ENCODE data around the gene PRR18.

PRR18 gene

GRCh38 chr6:166305562-166306117 lies 2.6 kb downstream of the PRR18 start:
- no peak for DNase-seq (ENCODE audit: low read depth)

DNA sequence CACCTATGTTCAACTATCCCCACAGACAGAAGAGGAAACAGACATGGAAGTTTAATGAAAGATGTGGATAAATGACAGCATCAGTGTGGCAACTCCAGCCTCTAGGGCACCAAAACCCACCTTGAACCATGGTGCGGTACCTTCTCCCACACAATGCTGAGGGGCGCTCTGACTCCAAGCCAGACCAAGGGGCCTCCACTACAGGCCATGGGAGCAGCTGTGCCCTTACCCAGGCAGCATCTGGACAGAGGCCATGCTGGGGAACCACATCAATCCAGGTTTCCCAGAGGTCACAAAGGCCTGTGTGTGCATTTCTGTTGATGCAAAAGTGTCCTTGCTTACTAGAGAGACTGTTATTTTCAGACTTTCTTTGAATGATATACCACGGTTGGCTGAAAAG lies 4.1 kb downstream of the PRR18 start:
- no peak for DNase-seq (ENCODE audit: low read depth)

DNA sequence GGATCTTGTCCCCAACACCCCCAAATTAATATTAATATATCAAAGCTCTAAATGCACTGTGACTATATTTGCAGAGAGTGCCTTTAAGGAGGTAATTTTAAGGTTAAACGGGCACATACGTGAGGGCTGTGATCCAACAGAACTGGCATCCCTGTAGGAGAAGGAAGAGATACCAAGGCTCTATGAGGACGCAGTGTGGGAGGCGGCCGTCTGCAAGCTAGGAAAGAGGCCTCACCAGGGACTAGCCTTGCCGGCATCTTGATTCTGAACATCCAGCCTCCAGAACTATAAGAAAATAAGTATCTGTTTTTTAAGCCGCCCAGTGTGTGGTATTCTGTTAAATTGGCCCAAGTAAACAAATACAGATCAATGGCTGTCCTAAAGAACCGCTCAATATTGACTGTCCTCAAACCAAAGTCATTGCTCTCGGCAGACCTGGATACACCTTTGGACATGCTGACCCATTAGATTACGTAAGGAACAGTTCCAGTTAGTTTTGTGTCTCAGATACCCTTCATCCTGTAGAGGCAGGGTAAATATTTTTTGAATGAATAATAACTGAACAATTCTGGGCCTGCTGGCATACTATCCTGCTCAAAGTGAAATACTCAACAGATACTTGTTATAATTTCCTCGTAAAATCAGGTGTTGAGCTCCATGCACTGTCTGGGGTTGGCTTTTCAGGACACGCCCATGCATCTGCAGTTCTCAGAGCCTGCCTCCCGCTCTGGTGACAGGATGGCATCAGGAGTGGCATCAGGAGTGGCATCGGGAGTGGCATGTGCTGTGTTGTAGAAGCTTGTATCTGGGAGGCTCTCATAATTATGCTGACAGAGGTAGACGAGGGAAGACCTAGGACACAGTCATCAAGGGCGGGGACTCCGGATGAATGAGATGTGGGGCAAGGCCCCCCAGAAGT lies 6.3 kb downstream of the PRR18 start:
- no peak for DNase-seq (ENCODE audit: low read depth)

DNA sequence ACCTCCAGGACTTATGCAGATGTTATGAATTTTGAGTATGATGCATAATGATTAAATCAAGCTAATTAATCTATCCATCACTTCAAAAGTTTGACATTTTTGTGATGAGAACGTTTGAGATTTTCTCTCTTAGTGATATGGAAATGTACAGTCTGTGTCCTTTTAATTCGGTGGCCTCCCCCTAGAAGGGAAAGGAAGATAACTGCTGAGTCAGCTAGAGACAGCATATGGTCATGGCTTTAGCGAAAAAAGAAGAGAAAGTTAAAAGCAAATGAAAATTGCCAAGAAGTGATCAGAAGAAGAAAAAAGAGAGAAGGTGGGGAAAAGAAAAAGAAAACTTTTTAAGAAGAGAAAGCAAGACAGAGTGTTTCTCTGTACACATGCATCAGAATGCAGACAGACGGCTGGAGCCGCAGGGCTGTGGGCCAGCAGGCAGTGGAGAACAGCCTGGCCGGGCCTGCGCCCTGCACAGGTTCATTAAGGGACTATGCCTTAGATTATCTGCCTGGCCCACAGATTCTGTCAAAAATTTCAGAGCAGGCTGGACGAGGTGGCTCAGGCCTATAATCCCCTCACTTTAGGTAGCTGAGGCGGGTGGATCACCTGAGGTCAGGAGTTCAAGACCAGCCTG lies 7.7 kb downstream of the PRR18 start:
- DNase-seq (ENCODE audit: low read depth) = no peak

DNA sequence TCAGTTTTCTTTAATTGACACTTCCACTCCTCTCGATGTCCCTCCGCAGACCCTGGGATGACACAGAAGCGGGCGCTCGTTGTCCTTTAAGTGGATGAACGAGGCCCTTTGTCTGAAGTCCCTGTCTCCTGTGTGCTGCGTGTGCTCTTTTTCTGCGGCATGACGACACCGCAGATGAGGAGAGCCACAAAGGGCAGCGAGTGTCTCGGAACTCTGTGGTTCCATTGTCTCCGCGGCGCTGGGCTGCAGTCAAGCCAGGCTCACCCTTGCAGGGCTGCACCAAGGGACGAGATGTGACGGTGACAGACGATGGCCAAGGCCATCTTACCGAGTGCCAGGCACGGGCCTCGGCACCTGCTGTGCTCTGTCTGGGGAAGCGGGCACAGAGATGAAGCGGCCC lies 10.6 kb downstream of the PRR18 start:
- no peak for DNase-seq (ENCODE audit: low read depth)

DNA sequence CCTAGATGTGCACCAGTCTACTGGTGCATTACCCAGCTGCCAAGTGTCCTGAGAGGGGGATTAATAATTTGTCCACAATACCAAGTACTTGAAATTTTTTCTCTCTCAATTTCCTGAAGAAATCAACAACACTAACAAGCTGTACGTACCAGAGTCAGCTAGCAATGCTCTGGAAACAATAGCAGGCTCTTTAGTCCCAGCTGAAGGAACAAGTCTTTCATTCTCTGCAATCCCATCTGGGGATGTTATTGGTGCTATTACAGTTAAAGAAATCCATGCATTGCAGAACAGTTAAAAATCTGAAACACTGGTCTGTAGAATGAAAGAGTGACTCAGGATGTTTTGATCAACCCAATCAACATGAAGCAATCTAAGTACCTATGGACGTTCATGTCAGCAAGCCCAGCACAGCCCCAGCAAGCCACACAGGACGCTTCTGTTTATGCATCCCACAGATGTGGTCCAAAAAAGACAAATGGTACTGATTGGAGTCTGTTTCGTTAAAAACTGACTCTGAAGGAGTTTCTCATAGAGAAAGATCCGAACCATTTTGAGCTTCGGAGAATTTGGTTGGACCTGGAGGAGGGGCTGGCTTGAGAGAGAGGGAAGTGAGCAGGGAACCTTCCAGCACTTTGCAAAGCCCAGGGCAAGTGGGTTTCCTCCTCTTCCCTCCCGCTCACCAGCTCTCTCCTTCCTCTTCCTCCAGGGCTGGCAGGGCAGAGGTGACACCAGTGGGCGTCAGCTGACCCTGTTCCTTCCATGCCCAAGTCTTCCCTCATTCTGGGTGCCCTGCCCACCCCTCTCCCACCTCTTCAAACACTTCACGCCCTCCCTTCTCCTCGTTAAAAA lies 11.9 kb downstream of the PRR18 start:
- DNase-seq (ENCODE audit: low read depth) = no peak

DNA sequence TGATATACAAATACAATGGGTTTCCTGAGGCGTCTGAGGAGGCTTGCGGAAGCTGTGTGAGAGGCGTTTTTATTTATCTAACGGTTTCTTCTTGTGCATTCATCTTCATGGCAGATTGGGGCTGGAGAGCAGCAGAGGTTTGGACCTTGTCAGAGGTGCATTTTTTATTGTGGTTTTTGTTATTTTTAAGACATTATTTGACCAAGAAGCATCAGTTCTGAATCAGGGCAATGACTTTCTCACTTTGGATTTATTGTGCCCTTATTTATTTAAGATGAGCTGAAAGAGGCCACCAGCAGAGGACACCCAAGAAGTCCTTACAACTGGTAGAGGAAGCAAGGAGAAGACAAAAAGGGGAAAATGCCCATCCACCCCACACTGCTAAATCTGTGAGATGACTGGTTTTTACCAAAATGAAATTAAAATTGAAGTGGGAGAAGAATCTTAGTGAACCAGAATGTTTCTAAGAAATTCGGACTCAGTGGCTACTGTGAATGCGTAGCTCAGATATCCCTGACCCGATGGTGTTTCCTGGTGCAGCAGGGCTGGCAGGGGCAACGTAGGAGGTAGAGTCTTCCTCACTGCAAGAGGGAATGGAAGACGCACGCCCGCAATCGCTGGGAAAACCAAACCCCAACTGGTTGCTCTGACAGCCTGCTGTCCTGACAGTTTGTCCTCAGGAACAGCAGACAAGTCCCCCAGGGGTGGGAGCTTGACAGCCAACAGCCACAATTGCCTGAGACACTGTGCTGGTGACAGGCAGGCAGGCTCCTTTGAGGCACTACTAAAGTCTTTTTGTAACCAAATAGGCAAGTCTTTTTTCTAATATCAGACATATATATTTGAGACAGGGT lies 14.2 kb downstream of the PRR18 start:
- DNase-seq (ENCODE audit: low read depth) = no peak

GRCh38 chr6:166289207-166290060 lies 18.8 kb downstream of the PRR18 start:
- DNase-seq (ENCODE audit: low read depth) = no peak

DNA sequence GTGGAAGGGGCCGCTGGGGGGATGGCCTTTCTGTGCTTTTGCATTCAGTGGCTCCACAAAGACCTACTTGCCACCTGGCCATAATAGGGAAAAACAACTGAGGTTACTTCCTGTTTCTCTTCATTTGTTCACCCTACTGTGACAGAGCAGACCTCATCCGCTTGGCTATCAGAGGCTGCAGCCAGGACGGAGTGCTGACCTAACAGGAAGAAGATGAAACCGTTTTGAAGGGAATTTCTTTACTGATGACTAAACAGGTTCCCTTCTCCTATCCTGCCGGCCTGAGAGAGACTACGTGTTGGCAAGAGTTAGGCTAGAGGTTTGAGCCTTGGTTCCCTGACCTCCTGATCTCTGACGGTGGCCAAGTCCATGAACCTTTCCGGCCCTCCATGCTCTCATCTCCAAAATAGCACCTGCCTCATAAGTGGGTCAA lies 21.3 kb downstream of the PRR18 start:
- DNase-seq (ENCODE audit: low read depth) = no peak

GRCh38 chr6:166285233-166285632 lies 23.0 kb downstream of the PRR18 start:
- DNase-seq (ENCODE audit: low read depth) = no peak

DNA sequence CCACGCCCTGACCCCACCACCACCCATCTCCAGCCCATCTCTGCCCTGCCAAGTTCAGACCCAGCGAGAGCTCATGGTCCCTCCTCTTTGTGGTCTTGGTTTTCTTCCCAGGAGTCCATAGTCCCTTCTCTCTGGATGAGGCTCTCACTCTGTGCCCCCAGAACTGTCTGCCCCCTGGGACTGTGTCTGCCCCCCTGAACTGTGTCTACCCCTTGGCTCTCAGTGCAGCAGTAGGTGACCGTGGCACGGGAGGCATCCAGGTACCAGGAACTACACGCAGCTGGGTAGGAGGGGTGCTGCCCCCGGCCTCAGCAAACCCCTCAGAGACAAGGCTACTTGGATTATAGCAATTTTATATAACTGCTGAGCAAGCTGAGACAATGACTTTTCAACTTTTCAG lies 23.6 kb downstream of the PRR18 start:
- no peak for DNase-seq (ENCODE audit: low read depth)

GRCh38 chr6:166282394-166283032 lies 25.7 kb downstream of the PRR18 start:
- DNase-seq (ENCODE audit: low read depth) = no peak

DNA sequence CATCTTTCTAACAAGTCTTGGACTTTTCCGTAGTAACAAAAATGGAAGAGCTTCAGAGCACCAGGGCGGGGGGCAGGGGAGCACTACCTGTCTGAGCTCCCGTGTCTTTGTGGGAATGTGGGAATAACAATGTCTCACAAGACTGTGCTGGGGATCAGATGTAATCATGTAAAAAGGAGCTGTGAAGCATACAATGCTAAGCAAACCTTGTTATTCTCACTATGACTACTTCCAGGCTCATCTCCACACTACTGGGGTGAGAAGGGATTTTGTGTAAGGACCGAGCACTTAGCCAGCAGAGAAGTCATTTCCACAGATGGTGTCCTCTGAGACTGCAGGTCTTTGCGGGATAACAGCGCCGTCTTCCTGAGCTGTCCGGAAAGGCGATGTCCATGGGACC lies 27.1 kb downstream of the PRR18 start:
- DNase-seq (ENCODE audit: low read depth) = no peak

GRCh38 chr6:166279393-166279679 lies 28.9 kb downstream of the PRR18 start:
- no peak for DNase-seq (ENCODE audit: low read depth)

DNA sequence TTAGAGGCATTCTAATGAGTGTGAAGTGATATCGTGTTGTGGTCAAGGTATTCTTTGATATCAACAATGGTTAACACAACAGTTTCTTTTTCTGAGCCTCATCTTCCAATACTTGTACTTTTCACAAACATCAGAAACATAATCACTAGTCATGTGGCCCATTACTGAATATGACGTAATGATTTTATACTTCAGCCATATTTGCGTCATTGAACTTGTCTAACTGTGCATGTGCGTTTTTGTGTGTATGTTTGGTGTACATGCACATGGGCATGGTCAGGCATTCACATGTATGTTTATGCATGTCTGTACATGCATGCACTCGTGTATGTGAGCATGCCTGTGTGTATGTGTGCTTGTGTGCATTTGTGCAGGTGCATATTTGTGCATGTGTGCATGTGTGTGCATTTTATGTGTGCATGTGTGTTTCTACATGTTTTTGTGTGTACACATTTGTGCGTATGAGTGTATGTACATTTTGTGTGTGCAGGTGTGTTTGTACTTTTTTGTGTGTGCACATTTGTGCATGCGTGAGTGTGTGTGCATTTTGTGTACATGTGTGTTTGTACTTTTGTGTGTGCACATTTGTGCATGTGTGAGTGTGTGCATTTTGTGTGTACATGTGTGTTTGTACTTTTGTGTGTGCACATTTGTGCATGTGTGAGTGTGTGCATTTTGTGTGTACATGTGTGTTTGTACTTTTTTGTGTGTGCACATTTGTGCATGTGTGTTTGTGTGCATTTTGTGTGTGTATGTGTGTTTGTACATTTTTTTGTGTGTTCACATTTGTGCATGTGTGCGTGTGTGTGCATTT lies 29.4 kb downstream of the PRR18 start:
- no peak for DNase-seq (ENCODE audit: low read depth)

DNA sequence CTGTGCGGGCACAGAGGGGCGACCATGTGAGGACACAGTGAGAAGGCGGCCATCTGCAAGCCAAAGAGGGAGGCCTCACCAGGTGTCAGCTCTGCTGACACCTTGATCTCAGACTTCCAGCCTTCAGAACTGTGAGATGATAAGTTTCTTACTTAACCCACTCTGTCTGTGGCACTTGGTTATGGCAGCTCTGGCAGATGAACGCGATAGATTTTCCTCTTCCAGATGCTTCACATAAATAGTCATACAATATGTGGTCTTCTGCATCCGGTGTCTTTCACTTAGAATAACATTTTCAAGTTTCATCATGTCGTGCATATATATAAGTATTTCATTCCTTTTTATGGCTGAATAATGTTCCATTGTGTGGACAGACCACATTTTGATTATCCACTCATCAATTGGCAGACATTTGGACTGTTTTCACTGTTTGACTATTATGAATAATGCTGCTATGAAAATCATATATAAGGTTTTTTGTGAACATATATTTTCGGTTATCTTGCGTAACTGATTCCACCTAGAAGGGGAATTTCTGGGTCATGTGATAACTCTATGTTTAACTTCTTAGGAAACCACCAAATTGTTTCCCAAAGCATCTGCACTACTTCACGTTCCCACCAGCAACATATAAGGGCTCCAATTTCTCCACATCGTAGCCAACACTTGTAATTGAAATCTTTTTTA lies 30.2 kb downstream of the PRR18 start:
- no peak for DNase-seq (ENCODE audit: low read depth)

DNA sequence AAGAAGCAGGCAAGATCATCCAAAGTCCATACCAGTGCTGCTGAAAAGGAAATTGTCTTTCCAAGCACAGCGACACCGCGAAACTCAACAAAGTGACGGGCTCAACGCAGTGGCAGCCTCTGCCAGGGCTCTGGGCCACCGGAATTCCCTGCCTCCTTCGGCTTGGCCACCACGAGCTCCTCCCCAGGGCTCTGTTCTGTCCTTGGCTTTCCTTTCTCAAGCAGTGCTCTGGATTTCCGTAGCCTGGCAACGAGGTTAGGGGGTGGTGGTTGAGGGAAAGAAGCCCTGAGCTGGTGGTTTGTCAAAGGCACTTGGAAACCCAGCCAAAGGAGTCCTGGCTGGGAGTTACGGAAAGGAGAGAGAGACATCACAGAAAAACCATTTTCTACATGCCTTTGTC lies 31.2 kb downstream of the PRR18 start:
- no peak for DNase-seq (ENCODE audit: low read depth)

- DNase-seq (ENCODE audit: low read depth) = peak; percentile 59
These were observed 32.5 kb downstream of the PRR18 start for GRCh38 chr6:166275714-166276166.

Data from activated T-helper 1 cell treated with Interleukin-2 at 50 U/mL for 16 hours (primary cell).